NCI-H2107 treated with DMSO at 0.1 percent for 48 hours (cell line): ENCODE measurements around the gene OR2T11.
"Not testable (repeated sequence)": the region's sequence is repeated elsewhere in the genome, so short reads cannot be mapped to it uniquely, and the experiment has no call there.

ENCODE experiments used
- DNase-seq: peaks from one replicate; lab custom pipeline; 2025; ENCODE audit not compliant: unreplicated experiment; lab: John Stamatoyannopoulos, UW

OR2T11 gene, protein sequence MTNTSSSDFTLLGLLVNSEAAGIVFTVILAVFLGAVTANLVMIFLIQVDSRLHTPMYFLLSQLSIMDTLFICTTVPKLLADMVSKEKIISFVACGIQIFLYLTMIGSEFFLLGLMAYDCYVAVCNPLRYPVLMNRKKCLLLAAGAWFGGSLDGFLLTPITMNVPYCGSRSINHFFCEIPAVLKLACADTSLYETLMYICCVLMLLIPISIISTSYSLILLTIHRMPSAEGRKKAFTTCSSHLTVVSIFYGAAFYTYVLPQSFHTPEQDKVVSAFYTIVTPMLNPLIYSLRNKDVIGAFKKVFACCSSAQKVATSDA

DNA sequence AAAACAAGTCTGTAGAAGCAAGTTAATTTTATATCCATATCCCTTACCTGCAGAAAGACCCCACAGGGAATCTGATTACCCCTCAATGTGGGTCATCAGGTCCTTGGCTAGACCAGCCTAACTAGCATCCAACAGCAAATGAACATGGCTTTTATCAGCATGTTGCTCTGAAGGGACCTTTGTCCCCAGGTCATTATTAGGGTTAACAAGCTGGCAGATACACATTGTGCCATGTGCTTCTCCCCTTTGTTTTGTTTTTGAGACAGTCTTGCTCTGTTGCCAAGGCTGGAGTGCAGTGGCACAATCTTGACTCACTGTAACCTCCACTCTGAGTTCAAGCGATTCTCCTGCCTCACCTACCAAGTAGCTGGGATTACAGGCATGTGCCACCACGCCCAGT lies at the start of gene OR2T11:
Gene OR2T11, minus strand, starts transcription at position 101 of the 400 bp plus-strand sequence. CDS start 7,963 bp downstream, outside the sequence.
- not testable (repeated sequence) for DNase-seq

DNA sequence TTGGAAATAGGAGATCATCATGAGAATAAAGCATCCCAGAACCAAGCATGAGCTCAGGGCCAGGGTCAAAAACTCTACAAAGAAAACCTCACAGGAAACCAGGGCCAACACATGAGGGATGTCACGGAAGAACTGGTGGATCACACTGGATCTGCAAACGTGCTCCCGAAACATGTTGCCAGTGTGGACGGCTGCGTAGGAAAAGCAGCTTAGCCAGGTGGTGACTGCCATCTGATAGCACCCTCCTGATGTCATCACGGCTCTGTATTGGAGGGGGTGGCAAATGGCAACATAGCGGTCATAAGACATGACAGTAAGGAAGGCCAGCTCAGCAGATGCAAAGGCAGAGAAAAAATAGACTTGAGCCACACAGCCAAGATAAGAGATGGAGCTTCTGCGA lies 46.8 kb upstream of the OR2T11 start:
- DNase-seq = no peak

DNA sequence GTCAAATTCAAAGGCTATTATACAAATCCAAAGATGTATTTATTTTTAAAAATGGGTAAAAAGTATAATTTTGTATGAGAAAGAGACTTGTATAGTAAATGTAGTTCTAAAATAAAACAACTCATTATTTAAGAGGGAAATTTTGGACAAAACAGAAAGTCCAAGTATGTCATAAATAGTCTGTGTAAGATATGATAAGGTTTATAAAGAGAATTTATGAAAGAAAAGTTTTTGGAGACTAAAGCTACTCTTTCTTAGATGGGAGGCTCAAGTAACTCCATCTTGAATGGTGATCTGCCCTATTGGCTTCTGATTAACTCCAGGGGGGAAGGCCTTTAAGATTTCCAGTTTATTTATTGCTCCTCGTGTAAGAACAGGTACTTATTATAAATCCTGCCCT lies 35.1 kb upstream of the OR2T11 start:
- DNase-seq = no peak

DNA sequence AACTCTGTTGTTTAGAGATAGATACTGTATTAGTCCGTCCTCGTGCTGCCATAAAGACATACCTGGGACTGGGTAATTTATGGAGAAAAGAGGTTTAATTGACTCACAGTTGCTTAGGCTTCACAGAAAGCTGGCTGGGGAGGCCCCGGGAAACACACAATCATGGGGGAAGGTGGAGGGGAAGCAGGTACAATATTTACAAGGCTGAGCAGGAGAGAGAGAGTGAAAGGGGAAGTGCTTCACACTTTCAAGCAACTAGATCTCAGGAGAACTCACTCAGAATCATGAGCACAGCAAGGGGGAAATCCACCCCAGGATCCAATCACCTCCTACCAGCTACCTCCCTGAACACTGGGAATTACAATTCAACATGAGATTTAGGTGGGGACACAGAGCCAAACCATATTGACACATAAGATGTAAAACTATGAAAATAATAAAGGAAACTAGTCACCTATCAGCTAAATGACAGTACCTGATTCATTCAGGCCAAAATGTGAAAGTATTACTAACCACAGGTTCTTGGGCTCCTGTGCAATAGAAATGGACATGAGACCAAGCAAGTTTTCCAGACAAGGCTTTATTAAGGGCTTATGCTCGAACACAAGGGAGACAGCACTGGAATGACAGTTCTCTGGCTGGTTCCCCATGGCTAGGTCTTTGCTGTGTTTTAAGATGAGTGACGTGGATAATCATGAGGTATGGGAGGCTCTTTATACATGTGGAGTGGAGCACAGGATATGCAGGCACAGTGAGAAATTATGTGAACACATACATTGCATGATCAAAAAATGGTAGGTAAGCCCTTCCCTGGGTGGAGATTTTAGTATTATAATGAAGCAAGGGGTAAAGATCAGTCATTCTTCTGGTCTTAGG lies 28.8 kb upstream of the OR2T11 start:
- DNase-seq = not testable (repeated sequence)

DNA sequence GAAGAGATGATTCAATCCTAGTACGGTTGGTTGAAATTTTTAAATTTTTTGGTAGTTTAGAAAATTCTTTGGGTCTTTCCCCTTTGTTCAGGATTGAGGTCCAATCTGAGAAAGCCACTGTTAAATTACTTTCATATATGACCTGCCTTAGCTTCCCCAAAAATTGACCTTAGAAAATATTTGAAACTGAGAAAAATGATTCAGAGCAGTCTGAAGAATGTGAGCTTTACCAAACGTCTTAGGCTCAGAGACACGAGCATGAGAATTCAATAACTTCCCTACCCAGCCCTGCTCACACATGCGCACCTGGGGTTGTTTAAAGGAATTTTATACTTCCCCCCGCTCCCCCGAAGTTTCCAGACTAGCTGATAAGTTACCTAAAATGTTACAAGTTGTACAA lies 21.9 kb upstream of the OR2T11 start:
- not testable (repeated sequence) for DNase-seq

DNA sequence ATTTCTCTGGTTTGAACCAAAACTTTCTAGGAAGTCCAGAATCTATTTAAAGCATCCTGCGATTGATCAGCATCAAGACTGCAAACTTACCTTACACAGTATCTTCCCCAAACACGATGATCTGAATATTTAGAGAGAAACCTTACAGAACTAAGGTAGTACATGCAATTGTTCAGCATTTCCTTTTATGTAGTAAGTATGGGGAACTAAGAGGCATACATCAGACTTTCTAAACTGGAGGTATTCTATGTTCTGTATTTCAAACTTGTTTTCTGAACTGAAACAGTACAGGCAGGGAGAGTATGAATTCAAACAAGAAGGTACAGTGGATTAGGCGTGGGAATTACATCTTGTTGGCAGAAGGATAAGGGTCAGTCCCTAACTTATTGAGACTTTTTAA lies 20.5 kb upstream of the OR2T11 start, which contains the start of gene OR2T27:
Gene OR2T27, minus strand, starts transcription at position 175 of the 400 bp plus-strand sequence. CDS start 4,644 bp downstream, outside the sequence.
- not testable (repeated sequence) for DNase-seq

DNA sequence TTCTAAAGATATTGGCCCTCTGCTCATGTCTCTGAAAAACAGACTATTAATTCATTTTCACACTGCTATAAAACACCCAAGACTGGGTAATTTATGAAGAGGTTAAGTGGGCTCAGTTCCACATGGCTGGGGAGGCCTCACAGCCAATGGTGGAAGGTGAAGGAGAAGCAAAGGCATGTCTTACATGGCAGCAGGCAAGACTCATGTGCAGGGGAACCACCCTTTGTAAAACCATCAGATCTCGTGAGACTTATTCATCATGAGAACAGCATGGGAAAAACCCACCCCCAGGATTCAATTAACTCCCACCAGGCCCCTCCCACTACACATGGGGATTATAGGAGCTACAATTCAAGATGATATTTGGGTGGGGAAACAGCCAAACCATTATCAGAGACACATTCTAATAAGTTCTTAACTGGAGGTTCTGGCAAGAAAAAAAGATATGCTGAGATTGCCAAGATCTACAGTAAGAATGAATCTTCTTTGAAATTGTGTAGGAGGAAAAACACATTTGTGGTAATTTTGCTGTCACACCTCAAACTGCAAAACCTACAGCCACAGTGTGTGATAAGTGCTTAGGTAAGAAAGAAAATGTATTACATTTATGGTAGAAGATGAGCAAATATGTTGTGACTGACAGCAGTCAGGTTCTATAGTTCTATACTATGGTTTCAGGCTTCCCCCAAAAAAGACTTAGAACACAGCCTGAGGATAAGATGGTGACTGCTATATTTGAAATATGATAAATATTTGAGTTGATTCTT lies 14.1 kb upstream of the OR2T11 start:
- DNase-seq = not testable (repeated sequence)

DNA sequence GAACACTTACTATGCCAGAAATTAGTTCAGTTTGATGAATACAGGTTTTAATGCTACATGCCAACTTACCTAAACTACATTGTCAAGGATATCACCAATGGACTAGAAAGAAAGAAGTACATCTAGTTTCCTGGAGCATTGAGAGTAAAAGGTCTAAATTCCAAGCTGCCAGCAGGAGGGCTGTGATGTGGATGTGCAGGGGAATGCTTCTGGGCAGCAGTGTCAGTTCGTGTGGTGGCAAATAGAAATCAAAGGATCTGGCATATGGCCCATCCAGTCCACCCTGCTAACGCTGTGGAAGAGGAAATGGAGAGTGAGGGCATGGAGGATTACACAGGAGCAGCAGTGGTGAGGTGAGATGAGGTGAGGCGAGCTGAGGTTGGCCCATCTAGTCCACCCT lies 10.3 kb upstream of the OR2T11 start, which contains the start of gene OR2T35:
Gene OR2T35, minus strand, starts transcription at position 101 of the 400 bp plus-strand sequence. CDS start 6,020 bp downstream, outside the sequence.
- not testable (repeated sequence) for DNase-seq

DNA sequence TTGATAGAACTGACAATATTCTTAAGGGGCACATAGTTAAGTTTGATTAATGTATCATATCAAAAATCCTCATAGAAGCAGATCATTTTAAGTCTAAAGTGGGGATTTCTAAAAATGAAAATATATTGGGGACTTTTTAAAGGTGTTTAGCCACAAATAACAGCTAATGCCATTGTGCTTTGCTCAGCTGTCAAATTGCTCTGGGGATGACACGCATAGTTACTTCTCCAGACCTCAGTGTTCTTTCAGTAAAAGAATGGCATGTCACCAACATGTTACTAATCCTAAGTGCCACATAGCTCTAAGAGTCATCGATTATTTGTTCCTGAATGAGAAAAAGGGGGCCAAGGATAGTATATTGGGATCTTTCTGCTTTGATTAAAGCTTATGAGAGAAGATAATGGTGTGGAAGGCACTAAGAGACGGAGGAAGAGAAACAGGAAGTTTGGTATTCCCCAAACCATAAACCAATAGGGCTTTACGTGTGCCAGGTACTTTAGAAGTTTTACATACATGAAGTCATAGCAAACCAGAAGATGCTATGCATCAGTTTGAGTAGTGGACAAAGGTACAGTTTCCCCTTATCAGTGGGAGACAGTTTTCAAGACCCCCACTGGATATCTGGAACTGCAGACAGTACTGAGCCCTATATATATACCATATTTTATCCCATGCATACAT lies 8.2 kb upstream of the OR2T11 start:
- DNase-seq = not testable (repeated sequence)

DNA sequence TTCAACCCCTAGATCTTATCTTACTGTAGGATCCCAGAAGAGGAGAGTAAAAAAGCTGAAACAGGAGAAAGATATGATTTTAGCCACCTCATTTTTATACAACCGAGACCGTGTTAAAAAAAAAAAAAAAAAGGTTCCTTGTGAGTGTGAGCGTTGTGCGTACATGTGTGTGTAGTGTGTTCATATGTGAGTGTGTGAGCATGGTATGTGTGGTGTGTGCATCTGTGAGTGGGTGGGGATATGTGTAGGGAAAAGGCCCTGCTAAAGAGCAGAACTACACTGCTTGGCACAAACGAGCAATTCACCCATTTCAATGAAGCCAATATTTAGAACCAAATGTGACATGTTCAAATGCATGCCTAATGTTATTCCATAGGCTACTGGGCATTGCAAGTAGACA lies 6.7 kb upstream of the OR2T11 start:
- not testable (repeated sequence) for DNase-seq

DNA sequence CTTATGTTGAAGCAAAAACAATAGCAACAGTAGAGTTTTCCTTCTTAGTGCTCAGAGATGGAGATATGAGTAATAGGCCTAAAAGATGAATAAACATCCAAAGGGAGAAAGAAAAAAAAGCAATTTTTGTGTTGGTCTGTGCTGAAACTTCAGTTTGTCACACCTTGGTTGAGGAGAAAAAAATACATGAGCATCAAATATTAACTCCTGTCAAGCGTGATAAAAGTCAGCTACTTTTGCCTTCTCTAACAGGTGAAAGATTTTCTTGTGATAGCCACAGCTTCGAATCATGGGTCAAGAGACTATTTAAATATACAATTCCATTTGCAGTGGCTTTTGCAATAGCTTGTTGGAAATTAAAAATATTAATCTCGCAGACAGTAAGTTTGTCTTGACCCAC lies 6.0 kb upstream of the OR2T11 start:
- not testable (repeated sequence) for DNase-seq

DNA sequence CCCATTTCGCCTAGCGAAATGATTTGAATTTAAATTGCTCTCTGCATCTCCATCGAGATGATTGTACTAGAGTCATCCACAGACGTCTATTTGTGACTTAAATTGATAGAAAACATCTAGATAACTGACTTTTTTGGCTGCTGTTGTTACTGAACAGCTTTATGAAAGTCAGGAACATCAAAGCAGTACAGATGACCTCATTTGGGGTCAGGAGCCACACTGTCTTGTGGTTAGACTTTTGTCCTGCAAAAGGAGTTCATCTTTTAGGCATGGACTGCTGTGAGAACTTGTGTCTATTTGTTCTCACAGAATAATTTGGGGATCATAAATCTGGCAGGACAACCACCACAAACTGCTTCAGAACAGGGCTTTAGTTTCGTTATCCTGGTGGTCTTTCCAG lies 4.8 kb upstream of the OR2T11 start:
- not testable (repeated sequence) for DNase-seq

DNA sequence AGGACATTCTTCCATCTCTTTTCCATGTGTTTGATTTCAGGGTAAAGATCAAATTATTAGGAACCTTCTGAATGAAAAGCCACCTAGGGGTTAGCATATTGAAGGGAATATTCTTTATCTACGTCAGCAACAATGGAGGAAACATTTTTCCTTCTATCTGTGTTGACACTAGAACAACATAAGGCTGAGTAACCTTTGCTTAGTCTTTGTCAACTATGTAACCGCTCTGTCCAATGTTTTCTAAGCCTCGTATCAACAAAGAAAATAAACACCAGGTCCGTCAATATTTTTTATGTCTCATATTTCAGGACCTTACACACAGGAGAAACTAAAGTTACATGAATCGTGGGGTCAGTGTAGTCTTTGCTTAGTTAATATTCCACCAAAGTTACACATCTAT lies 1.7 kb upstream of the OR2T11 start:
- DNase-seq = not testable (repeated sequence)

DNA sequence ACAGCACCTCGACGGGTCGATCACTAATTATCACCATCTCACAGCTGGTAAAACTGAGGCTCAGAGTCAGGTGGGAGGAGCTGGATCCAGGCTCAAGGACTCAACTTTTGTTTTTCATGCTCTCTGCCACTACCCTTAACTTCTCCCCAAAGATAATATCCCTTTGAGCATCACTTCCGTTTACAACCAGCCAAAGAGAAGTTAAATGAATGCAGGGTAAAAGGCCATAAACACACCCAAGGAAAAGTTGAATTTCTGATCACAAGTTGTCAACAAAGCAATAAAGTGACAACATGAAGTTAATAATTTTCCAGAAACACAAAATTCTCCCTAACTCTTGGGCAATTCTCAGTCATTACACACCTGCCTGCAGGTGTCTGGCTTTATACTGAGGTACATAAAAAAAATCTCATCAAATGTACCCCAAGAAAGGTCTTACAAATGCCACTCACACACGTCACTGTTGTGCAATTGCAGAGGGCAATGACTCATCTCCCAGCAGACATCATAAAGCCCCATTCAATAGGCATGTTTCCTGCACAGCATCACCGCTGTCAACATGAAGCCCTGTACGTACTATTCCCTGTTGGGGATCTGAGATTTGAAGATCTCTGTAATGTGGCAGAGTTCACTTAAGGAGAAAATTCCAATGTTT lies 3.4 kb downstream of the OR2T11 start:
- DNase-seq = no peak

DNA sequence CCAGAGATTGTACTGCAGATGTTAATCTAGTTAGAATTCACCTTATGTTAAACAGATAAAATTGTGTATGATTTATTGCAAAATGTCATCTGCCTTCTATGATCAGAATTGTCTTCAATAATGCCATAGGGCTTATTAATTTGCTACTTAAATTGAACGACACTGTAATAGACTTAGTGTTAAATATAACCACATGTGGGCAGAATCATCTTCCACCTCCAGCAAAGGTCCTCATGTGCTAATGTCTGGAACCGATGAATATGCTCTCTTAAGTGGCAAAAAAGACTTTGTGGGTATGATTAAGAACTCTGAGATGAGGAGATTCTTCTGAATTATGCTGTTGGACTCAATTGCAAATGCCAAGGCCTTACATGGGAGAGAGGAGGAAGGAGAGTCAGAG lies 4.3 kb downstream of the OR2T11 start:
- no peak for DNase-seq

DNA sequence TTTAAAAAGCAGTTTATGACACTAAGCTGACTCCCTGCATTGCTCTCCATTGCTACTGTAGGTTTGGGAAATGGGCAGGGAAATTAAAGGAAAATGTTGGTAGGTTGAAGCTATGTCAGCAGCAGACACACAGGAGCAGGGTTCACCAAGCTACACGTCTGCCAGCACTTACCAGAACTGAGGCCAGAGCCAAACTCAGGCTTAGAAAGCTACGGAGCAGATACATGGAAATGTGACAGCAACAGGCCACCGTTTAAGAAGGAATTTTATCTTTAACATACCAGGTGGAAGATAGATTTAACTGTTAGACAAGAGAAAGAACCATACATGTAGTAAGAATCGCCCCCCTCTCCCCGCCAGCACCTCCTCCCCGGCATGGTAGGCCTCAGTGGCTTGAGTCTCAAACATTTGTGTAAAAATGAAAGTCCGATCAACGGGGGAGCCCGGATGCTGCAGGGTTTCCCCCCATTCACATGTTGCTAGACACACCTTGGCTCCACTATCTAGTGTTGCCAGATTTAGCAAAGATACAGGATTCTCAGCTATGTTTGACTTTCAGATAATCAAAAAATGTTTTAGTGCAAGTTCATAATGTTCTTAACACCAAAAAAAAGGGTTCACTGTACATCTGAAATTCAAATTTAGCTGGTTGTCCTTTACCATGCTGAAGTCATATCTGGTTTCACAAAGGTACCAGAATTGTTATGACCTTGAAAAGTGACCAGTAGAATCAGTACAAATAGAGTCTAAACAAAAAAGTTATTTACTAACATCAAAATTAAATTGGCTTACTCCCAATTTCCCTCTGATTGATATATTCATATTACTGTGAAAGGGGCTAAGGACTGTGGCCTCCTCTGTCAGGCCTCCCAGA lies 6.7 kb downstream of the OR2T11 start:
- no peak for DNase-seq

DNA sequence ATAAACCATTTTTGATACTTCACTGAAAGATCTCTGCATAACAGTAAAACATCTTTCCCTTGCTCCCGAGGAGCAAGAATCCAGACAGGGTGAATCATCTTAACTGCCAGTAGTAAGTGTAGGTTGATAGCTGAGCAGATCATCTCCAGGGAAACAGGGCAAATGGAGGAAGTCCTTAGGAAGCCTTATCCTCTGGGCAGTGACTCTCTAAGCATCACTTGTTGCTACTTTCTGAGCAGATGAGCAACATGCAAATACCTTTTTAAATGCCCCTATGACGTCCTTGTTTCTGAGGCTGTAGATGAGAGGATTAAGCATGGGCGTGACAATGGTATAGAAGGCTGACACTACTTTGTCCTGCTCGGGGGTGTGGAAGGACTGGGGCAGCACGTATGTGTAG lies 8.9 kb downstream of the OR2T11 start:
- no peak for DNase-seq

DNA sequence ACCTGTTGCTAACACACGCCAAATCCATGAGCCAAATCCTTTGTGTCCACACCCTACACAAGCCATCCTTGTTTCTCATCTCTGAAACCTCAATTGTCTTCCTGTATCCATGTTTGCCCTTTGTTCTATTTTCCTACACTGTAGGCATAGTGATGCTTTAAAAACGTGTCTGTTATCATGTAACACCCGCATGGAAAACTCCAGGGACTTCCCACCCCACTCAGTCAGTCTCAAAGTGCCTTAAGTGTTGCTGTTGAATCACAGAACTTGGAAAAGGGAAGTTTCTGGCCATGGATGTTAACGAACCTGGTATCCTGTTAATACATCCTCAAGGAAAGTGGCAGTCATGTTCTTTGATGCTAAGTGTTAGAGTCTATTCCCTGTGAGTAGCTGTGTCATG lies 9.7 kb downstream of the OR2T11 start:
- DNase-seq = no peak

DNA sequence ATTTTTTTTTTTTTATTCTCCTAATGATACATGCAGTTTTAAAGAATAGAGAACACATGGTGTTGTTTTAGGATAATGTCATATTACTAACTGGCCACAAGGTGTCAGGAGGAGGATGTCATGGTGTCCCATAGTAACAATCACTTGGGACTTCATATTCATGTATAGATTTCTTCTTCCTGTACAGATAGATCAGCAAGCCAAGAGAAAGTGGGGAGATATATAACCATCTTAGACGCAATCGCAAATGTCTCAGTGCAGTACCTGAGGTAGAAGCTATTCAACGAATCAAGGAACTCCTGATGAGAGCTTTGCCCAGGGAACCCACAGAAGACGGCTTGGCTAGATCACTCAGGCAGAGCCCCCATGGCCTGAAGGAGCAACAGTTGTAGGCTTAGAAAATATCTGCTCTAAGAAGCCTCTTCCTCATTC lies 12.3 kb downstream of the OR2T11 start:
- DNase-seq = peak; percentile 41
